WTC11 (cell line): Measurements from ENCODE around the gene TMEM169.

Experiments
- JUN ChIP-seq: sonication (generic); formaldehyde crosslinking; IDR thresholded peaks from 2 replicates; pipeline ENCODE4 v1.8.0; 2023; ENCODE audit warnings: mild to moderate bottlenecking, missing genetic modification reagents
- TF ChIP-seq, protein P1 (sequence below): fragments of 200-600 bp; IDR thresholded peaks from 2 replicates; pipeline ENCODE4 v1.8.0; 2022; ENCODE audit warnings: antibody characterized with exemption

DNA sequence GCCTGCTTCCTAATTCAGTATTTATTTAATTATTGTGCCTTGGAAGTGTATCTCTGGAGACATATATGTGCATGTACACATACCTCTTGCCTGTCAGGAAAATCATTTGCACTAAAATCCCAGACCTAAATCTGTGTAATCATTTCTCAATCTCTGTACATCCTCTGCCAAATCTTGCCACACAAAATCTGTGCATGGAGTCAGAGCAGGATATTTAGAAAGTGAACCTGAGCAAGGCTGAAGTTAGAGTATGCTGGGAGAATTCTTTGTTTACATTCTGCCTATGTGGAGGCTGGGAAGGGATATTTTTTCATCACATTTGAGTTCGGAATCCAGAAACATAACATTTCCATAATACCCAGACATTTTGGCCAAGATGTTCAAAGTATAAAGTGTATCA, 36.8 kb downstream of the TMEM169 start:
- TF ChIP-seq JUN (CRISPR knock-in tag), result no peak
- TF ChIP-seq, protein P1, sequence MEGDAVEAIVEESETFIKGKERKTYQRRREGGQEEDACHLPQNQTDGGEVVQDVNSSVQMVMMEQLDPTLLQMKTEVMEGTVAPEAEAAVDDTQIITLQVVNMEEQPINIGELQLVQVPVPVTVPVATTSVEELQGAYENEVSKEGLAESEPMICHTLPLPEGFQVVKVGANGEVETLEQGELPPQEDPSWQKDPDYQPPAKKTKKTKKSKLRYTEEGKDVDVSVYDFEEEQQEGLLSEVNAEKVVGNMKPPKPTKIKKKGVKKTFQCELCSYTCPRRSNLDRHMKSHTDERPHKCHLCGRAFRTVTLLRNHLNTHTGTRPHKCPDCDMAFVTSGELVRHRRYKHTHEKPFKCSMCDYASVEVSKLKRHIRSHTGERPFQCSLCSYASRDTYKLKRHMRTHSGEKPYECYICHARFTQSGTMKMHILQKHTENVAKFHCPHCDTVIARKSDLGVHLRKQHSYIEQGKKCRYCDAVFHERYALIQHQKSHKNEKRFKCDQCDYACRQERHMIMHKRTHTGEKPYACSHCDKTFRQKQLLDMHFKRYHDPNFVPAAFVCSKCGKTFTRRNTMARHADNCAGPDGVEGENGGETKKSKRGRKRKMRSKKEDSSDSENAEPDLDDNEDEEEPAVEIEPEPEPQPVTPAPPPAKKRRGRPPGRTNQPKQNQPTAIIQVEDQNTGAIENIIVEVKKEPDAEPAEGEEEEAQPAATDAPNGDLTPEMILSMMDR, result no peak
